GM12865 (cell line): ENCODE data around the gene VEGFC.

ENCODE experiments used
- DNase-seq: peaks from one replicate; pipeline ENCODE4 v3.0.0; 2010; ENCODE audit warnings: low read depth
- H3K4me3 ChIP-seq: 2 replicates; pipeline ENCODE4 v1.5.1; 2011; ENCODE audit warnings: mild to moderate bottlenecking, low read depth, low read length, control low read depth
- TF ChIP-seq, protein P1 (sequence below): IDR thresholded peaks from 2 replicates; pipeline ENCODE4 v1.5.1; 2011; ENCODE audit warnings: low read length, control low read depth, low read depth, inconsistent platforms; ENCODE audit not compliant: insufficient read depth; ENCODE audit errors: missing control alignments

Gene VEGFC

DNA sequence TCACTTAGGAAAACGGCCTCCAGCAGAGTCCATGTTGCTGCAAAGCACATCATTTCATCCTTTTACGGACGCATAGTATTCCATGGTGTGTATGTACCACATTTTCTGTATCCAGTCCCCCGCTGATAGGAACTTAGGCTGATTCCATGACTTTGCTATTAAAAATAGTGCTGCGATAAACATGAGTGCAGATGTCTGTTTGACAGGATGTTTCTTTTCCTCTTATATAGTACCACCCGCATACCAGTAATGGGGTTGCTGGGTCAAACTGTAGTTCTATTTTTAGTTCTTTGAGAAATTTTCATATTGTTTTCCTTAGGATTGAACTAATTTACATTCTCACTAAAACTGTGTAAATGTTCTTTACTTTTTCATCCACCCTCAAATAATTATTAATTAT is 50.5 kb downstream of the VEGFC start:
- TF ChIP-seq, protein P1, sequence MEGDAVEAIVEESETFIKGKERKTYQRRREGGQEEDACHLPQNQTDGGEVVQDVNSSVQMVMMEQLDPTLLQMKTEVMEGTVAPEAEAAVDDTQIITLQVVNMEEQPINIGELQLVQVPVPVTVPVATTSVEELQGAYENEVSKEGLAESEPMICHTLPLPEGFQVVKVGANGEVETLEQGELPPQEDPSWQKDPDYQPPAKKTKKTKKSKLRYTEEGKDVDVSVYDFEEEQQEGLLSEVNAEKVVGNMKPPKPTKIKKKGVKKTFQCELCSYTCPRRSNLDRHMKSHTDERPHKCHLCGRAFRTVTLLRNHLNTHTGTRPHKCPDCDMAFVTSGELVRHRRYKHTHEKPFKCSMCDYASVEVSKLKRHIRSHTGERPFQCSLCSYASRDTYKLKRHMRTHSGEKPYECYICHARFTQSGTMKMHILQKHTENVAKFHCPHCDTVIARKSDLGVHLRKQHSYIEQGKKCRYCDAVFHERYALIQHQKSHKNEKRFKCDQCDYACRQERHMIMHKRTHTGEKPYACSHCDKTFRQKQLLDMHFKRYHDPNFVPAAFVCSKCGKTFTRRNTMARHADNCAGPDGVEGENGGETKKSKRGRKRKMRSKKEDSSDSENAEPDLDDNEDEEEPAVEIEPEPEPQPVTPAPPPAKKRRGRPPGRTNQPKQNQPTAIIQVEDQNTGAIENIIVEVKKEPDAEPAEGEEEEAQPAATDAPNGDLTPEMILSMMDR, result no peak
- H3K4me3 ChIP-seq, result no peak overlapping the region
- no peak for DNase-seq

DNA sequence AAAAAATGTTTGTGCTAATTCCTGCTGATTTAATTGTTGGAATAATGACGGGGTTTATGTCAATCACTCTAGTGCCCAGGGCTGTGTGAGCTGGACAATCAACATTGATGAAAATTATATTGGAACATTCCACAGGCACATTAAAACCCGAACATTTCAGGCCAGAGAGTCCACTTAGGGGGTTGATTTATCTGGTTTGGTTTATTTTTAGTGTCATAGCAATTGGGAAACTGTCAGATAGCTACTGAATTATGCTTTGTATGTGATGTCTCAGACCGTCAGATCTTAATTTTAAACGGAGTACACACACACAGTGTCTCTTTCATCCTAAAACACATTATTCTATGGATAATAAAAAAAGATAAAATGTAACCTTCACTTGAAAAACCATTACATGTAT is 51.5 kb downstream of the VEGFC start:
- no peak for DNase-seq
- TF ChIP-seq, protein P1, result no peak
- no peak overlapping the region for H3K4me3 ChIP-seq

DNA sequence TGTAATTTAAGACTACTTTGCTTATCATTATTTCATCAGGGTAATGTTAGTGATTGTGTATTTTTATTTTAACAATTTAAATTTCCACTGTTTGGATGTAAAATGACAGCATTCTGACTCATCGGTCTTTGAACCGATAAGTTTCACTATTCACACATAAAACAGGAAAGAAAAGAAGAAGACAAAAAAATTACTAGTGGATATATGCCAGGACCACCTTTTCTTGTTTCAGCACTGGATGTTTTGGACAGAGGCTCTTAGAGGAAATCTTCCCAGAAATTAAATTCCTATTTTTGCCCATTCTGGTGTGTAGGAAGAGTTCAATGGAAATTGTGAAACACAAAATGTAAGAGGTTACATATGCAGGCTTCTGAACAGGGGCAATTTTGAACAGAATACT is 57.4 kb downstream of the VEGFC start:
- H3K4me3 ChIP-seq, result no peak overlapping the region
- TF ChIP-seq, protein P1, result no peak
- no peak for DNase-seq

DNA sequence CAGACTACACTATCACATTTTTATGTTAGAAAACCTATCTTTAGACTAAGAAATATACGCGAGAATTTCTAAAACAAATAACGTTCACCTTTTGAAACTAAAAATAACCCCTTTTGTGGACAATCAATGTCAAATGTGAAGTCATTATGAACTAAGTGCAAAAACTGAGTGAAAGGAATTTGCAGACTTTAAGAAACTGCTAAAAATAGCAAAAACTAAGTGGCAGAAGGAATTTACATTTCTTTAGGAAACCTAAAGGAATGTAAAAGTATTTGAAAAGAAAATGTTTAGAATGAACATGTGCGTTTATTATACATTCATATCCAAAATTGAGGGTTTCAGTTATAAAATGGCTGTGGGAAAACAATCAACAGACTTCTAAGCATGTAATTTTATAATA is 58.3 kb downstream of the VEGFC start:
- no peak for DNase-seq

DNA sequence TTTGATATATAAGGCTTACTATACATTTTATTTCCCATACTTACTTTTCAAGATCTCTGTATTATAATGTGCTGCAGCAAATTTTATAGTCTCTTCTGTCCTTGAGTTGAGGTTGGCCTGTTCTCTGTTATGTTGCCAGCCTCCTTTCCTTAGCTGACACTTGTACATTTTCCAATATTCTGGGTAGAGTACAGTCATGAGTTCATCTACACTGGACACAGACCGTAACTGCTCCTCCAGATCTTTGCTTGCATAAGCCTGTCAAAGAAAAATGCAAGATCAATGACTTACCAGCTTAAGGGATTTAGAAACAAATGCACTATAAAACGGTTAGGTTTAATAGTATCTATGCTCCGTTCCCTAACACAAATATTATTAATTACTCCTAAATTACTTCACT is 63.2 kb downstream of the VEGFC start:
- no peak for DNase-seq
- TF ChIP-seq, protein P1, result no peak
- no peak overlapping the region for H3K4me3 ChIP-seq

More for the DNA sequence above, 58.3 kb downstream of the VEGFC start:
- H3K4me3 ChIP-seq, result no peak overlapping the region
- TF ChIP-seq, protein P1, result no peak

DNA sequence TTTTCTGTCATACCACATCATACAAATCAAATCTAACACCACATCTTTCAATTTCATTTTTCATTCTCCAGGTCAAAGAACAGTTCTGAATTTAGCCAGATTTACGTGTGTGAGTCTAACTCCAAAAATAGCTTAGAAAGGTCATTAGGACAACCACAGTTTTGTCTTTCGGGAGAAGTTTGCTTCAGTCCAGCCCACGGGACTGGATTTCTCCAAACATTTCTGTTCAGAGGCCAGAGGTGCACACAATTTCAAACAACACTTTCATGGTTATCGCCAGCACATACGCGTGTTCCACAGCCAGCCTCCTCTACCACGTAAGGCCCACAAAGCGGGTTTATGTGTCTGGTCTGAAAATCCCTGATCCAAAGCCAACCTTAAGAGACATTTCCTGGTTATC is 65.9 kb downstream of the VEGFC start:
- no peak overlapping the region for H3K4me3 ChIP-seq
- DNase-seq, result no peak
- TF ChIP-seq, protein P1, result no peak

DNA sequence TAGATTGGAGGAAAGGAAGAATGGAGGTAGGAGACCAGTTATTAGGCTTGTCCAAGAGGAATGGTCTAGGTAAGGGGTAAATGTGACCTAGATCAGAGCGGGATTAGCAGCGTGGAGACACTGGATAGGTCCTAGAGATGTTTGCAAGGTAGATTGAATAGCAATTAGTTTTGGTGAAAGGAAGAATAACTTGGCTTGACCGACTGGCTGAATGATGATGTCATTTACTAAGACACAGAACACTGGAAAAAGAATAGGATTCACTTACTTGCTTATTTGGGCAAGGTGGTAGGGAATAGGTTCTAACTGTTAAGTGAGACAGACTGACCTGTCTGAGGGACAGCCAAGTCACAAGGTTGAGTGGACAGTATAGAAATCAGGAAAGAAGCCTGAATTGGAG is 71.3 kb downstream of the VEGFC start:
- H3K4me3 ChIP-seq, result no peak overlapping the region
- no peak for DNase-seq
- TF ChIP-seq, protein P1, result no peak
